Neutrophil (primary cell): ENCODE data around the gene CEP57L1.
"Not testable (repeated sequence)": the region's sequence is repeated elsewhere in the genome, so short reads cannot be mapped to it uniquely, and the experiment has no call there.

Experiments
- H3K27ac ChIP-seq: fragments of 200-600 bp; sonication (generic); 2 replicates; pipeline ENCODE4 v1.5.1; 2016; ENCODE audit warnings: mild to moderate bottlenecking, moderate library complexity
- H3K27me3 ChIP-seq: fragments of 200-600 bp; sonication (generic); 2 replicates; pipeline ENCODE4 v1.6.0; 2016; ENCODE audit warnings: mild to moderate bottlenecking
- H3K36me3 ChIP-seq: fragments of 200-600 bp; sonication (generic); 2 replicates; pipeline ENCODE4 v1.5.1; 2017
- H3K4me1 ChIP-seq, 2 experiments: fragments of 200-600 bp in 1 of 2; sonication (generic) in 1 of 2; 1 replicate in 1 of 2; 2 replicates in 1 of 2; pipeline versions ENCODE4 v1.5.1 to v1.6.1; 2013 to 2016; ENCODE audit warnings: low read depth in 1 of 2, low read length in 1 of 2, mild to moderate bottlenecking in 1 of 2, moderate library complexity in 1 of 2; ENCODE audit not compliant: control insufficient read depth in 1 of 2, insufficient read depth in 1 of 2
- H3K4me3 ChIP-seq, 2 experiments: fragments of 200-600 bp in 1 of 2; sonication (generic) in 1 of 2; 1 replicate in 1 of 2; 2 replicates in 1 of 2; pipeline ENCODE4 v1.5.1; 2013 to 2016; ENCODE audit warnings: low read depth in 1 of 2, low read length in 1 of 2, mild to moderate bottlenecking in 1 of 2, moderate library complexity in 1 of 2
- H3K9me3 ChIP-seq: fragments of 200-600 bp; sonication (generic); 2 replicates; pipeline ENCODE4 v1.5.1; 2016
- CTCF ChIP-seq: fragments of 200-600 bp; sonication (generic); IDR thresholded peaks from 2 replicates; pipeline ENCODE4 v1.5.1; 2016; ENCODE audit warnings: antibody characterized with exemption

The CEP57L1 gene

DNA sequence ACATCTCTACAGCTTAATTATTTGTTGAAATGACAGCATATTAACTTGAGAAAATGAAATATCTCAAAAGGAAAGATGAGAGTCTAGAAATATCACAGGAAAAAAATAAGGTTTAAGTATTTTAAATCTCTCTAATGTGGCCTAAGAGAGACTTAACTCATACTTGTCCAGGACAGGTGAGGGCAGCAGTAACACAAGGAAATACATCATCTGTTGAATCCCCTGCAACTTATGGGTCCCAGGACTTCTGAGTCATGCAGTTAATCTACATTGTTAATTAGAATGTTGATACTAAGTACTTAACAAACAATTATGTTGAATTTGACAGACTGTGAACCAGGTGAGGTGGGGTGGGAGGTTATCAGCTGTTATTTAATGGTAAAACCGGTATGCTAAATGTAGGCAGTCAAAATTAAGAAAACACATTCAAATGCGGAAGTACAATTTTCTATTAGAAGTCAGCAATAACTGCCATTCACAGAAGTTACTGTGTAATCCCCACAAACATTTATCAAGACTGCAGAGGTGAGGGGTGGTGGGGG, 87.9 kb downstream of the CEP57L1 start:
- H3K27me3 ChIP-seq, result no peaks in the 10 kb centered on the region
- peaks cover 0 to 6% of the 10 kb centered on the region in 2 experiments for H3K4me1 ChIP-seq
- no peak for TF ChIP-seq CTCF
- no peaks in the 10 kb centered on the region for H3K36me3 ChIP-seq
- H3K27ac ChIP-seq, result no peak overlapping the region
- H3K4me3 ChIP-seq, result no peak overlapping the region
- no peaks in the 10 kb centered on the region for H3K9me3 ChIP-seq

DNA sequence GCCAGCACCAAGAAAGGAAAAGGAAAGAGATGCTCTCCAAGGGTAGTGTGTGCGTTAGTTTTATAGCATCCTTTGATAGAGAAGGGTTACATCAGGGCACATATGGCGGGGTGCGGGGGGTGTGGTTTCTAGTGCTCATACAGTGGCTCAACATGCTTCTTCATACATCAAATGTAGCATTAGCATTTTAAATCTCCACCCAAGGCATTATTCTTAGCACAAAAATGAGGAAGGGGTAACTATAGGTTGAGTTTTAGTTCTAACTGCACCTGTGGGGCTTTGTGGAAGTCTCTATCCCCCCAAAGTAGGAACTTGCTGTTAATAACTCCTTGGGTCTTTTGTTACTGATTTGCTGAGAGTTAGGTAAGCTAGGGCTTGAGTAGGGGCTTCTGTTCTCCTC, 89.3 kb downstream of the CEP57L1 start:
- H3K4me3 ChIP-seq, result no peak overlapping the region
- H3K36me3 ChIP-seq, result no peaks in the 10 kb centered on the region
- TF ChIP-seq CTCF, result no peak
- no peaks in the 10 kb centered on the region for H3K27me3 ChIP-seq
- no peaks in the 10 kb centered on the region for H3K9me3 ChIP-seq
- no peak overlapping the region for H3K27ac ChIP-seq
- H3K4me1 ChIP-seq, result peaks cover 0 to 8% of the 10 kb centered on the region in 2 experiments

- Histone ChIP-seq H3K36me3 (no peaks in the 10 kb centered on the region), H3K27ac (no peak overlapping the region), H3K4me1 (peaks cover 0 to 8% of the 10 kb centered on the region in 2 experiments), H3K27me3 (no peaks in the 10 kb centered on the region), H3K4me3 (no peak overlapping the region), H3K9me3 (no peaks in the 10 kb centered on the region)
- no peak for TF ChIP-seq CTCF
Observed at GRCh38 chr6:109186012-109186411, 90.7 kb downstream of the CEP57L1 start.

GRCh38 chr6:109187399-109188114, 92.2 kb downstream of the CEP57L1 start:
- no peaks in the 10 kb centered on the region for H3K9me3 ChIP-seq
- H3K27ac ChIP-seq, result no peak overlapping the region
- peak; percentile 88 for TF ChIP-seq CTCF
- H3K27me3 ChIP-seq, result no peaks in the 10 kb centered on the region
- H3K36me3 ChIP-seq, result no peaks in the 10 kb centered on the region
- peaks cover 0 to 8% of the 10 kb centered on the region in 2 experiments for H3K4me1 ChIP-seq
- no peak overlapping the region for H3K4me3 ChIP-seq

DNA sequence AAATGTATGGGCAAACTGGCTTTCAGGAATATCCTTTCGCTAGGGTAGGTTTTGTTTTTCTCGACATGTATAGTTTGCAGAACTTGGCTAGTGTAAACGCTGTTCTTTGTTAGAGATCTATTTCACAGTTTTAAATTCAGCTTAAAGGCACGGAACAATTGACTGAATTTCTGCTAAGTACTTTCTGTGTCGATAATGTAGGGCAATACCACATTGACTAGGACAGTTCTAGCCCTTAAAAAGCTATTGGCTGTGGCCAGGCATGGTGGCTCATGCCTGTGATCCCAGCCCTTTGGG, 92.8 kb downstream of the CEP57L1 start:
- Histone ChIP-seq H3K4me3 (no peak overlapping the region), H3K4me1 (peaks cover 0 to 8% of the 10 kb centered on the region in 2 experiments), H3K36me3 (no peaks in the 10 kb centered on the region), H3K27me3 (no peaks in the 10 kb centered on the region), H3K9me3 (no peaks in the 10 kb centered on the region), H3K27ac (no peak overlapping the region)
- no peak for TF ChIP-seq CTCF

- H3K27me3 ChIP-seq, H3K4me1 ChIP-seq, H3K4me3 ChIP-seq, H3K27ac ChIP-seq, H3K36me3 ChIP-seq, H3K9me3 ChIP-seq: not testable (repeated sequence)
Observed at GRCh38 chr6:109191368-109191767, 96.1 kb downstream of the CEP57L1 start.
